ENCODE measurements around the gene CAPN8.

CAPN8 gene

GRCh38 chr1:223609977-223610376 is 55.5 kb downstream of the CAPN8 start:
- DNase-seq: no peak

DNA sequence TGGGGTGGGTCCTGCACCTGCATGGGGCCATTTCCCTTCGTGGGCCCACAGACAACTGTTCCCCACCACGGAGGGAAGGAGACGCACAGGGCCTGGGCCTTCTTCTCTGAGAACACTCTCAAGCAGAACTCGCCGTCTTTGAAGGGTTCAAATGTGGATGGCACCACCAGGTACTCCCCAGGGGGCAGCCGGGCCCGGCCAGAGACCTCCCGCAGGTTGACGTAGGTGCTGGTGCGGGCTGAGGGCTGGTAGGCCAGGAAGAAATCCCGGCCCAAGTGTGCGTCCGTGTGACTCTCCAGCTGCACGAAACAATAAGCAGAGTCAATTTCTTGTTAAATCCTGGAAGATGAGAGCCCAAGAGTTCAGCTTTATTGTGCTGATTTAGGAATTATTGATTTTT is 56.4 kb downstream of the CAPN8 start:
- no peak for DNase-seq

GRCh38 chr1:223558512-223558911 is 107.0 kb downstream of the CAPN8 start:
- DNase-seq: no peak

DNA sequence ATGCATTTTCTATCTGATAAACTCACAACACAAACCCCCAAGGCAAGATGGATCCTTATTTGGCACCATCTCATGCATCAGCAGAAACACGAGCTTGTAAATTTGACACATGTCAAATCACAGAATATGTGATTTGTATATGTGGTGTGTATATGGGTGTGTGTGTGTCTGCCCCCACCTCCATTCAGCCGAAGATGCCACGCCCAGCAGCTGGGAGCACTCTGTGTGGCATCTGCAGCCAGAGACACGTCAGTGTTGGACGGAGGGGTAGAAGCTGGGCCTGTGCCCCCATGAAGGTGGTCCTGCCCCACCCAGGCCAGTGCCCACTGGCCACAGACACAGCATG is 108.4 kb downstream of the CAPN8 start:
- DNase-seq: no peak

- no peak for DNase-seq
Observed at GRCh38 chr1:223556414-223557129, 108.9 kb downstream of the CAPN8 start.

DNA sequence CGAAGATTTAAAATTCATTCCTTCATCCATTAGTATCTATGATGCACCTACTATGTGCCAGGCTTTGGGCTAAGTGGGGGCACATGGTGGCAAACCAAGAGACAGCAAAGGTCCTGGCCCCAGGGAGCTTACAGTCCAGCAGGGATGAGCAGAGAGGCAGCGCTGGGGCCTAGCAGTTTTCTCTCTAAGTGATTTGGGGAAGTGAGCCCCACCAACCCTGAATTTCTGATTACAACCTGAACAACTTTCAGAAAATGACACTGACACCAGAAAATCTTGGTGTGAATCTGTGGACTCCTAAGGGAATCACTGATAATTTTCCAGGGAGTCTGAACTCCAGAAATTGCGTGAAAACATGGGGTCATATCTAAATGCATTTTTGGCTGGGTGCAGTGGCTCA is 111.5 kb downstream of the CAPN8 start:
- no peak for DNase-seq

DNA sequence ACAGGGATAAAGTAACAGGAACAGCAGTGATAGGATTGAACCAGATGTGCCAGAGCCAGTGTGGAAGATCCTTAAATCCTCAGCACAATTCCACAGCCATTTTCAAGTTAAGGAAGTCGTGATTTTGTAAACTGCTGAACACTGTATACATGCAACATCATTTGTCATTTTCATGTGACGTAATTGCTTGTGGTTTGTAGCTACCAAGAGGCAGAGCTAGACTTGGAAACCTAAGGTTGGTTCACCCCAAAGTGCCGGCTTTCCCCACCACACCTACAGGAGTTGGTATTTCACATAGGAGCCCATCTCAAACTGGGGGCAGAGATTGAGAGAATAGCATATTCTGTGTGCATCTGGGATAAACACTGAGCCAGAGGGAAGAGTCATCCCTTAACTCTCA is 113.9 kb downstream of the CAPN8 start:
- no peak for DNase-seq

GRCh38 chr1:223549740-223550139 is 115.8 kb downstream of the CAPN8 start:
- no peak for DNase-seq

DNA sequence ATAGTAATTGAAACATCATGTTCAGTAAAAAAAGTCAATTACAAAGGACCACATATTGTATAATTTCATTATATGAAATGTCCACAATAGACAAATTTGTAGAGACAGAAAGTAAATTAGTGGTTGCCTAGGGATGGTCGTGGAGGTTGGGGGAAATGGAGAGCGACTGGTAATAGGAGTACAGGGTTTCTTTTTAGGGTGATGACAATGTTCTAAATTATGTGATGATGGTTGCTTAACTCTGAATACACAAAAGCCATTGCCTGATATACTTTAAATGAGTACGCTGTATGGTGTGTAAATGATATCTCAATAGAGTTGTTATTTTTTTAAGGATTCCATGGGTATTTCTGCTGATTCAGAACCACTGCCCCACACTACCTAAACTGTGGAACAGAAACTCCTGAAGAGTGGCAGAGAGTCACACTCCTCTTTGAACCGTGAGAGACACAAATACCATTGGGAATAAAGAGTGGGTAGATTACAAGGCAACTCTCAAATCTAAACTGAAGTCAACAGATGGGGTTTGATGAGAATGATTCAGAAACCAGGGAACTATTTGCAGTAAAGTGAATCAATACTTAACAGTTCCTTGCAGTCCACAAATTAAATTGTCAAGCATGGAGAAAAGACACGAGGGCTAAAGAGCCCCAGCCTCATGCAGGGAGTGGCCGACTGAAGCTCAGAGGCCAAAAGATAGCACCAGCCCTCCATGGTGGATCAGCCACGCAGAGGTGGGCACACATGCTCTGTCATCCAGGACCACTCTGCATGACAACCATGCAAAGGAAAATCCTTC is 118.0 kb downstream of the CAPN8 start:
- DNase-seq: no peak

GRCh38 chr1:223545343-223545742 is 120.2 kb downstream of the CAPN8 start:
- DNase-seq: no peak

DNA sequence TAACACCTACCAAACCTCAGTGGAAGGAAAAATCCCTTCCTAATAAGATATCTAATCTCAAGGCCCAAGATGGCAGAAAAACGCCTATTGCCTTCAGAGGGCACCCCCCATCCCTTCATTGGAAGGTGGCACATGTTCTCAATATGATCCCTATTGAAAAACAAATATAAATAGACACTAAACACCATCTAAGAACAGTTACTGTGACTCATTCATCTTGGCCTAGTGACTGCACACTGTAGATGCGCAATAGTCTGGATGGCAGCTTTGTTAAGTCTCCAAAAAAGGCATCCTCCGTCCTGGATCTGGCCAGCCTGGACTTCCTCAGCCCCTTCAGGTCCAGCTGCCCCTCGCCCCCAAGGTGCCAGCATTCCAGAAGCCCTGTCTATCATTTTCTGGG is 121.9 kb downstream of the CAPN8 start:
- no peak for DNase-seq

GRCh38 chr1:223542831-223543230 is 122.7 kb downstream of the CAPN8 start:
- no peak for DNase-seq

DNA sequence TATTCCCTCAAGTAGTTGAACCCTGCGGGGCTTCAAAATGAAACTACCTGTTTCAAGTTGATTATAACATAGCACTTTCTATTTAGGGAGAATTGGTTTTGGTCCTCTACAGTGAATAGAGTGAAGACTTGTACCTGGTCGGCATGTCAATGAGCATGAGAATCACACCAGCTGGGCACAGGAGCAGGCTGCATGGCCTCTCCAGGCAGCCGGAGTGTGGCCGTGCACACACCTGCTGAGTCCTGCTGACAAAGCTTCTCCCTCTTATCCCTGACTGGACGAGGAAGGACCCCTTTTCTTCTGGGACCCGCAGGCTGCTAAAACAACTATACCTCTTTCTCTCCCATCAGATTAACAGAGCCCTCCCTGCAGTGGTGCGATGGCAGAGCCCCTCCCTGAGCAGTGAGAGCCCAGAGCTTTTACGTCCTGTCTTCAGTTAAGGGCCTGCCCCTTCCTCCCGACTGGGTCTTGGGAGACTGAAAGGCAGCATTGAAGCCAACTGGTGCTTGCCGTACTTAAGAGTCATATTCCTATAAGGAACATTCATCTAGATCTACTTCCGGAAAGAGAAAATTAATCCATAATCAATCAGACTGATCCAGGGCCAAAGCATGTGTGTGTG is 124.9 kb downstream of the CAPN8 start:
- no peak for DNase-seq

GRCh38 chr1:223539750-223540149 is 125.8 kb downstream of the CAPN8 start:
- DNase-seq: no peak

GRCh38 chr1:223538981-223539380 is 126.5 kb downstream of the CAPN8 start:
- no peak for DNase-seq

DNA sequence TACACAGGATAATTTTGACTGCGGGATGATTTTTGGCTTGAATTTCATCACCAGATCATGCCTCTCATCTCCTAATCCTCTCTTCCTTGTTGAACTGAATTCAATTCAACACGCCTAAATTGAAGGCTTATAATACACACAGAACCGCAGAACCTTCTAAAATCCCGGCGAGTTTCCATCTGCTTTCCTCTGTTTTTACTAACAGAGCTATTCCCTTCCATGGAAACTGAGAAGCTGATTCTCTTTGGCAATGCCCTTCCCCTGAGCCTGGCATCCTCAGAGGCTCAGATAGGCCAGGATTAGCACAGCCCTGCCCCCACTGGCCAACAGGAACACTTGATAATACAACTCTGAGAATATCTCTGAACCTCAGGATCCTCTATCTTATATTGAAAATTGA is 130.2 kb downstream of the CAPN8 start:
- no peak for DNase-seq

DNA sequence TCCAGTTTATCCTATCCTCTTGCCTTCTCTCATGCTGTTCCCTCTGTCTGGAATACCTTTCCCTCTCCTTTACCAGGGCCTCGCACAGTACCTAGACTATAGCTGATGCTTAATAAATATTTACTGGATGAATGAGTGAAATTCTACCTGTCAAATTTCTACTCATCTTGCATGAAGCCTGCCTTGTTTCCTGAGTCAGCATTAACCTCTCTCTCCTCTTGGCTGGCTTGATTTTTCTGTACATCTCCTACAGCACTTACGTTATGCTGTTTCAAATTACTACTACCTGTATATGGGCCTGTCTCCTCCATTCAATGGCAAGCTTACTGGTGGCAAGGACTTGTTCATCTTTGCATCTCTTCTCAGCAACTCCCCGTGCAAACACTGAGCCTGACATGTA is 130.8 kb downstream of the CAPN8 start:
- DNase-seq: no peak

DNA sequence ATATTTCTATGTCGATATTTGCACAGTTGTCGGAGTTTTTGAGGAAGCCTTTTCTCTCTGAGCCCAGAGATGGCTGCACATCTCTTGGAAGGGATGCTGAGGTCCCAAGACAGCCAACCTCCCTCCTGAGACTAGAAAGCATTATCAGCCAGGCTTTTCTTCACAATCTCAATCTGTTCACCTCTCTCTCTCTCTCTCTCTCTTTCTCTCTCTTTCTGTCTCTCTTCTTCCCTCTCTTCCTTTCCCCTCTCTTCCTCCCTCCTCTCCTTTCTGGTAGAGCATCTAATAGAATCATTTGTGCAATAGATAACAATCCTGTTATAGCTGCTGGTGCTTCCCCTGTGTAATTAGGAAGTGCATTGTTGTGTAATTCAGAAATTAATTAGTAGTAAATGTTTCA is 131.8 kb downstream of the CAPN8 start:
- no peak for DNase-seq

DNA sequence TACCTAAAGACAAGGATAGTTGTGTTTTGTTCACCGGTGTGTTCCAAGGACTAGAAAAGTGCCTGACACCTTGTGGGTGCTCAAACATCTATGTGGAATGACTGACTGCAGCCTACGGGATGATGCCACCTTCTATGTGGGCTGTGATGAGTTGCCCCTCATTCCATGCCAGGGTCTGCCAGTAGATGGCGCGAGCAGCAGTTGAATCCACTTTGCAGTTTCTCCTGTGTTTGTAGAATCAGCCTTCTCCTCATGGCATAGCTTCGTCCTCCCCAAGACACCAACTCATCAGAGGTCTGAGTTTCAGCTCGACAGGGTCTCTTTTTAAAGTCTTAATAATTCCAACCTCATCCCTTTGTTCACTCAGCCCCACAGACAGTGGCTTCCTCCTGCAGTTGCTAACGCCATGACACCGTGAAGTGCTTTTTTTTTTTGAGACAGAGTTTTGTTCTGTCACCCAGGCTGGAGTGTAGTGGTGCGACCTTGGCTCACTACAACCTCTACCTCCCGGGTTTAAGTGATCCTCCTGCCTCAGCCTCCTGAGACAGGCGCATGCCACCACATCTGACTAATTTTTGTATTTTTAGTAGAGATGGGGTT is 133.7 kb downstream of the CAPN8 start:
- no peak for DNase-seq

DNA sequence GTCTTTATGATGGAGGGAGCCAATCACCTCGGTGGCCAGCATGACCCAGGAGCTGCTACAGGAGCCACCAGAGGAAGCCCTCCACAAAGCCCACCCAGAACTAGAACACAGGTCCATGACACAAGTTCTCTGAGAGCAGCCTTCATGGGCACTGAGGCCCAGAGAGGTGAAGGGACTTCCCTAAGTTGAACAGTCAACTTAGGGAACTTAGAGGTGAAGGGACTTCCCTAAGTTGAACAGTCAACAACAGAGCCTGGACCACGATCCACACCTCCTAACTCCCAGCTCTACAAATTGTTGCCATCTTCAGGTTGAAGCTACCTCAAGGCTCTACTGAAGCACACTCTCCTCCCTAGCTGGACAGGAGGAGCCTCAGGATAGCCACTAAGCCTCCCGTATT is 139.5 kb downstream of the CAPN8 start:
- no peak for DNase-seq

GRCh38 chr1:223525546-223525945 is 140.0 kb downstream of the CAPN8 start:
- DNase-seq: no peak

DNA sequence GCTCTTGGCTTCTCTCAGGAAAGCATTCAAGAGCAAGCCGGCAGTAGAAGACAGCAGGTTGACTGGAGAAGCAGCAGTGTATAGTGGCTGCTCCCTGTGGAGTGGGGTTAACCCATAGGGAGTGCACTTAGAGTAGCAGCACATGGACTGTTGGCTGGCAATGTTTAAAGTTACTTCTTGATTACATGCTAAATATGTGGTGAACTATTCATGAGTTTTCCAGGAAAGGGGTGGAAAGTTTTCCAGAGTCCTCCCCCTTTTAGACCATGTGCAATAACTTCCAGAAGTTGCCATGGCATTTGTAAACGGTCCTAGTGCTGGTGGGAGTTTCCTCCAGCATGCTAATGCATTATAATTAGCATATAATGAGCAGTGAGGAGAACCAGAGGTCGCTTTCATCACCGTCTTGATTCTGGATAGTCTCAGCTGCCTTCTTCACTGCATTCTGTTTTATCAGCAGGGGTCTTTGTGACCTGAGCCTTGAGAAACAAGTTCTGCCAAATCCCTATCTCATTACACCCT is 140.5 kb downstream of the CAPN8 start:
- no peak for DNase-seq

DNA sequence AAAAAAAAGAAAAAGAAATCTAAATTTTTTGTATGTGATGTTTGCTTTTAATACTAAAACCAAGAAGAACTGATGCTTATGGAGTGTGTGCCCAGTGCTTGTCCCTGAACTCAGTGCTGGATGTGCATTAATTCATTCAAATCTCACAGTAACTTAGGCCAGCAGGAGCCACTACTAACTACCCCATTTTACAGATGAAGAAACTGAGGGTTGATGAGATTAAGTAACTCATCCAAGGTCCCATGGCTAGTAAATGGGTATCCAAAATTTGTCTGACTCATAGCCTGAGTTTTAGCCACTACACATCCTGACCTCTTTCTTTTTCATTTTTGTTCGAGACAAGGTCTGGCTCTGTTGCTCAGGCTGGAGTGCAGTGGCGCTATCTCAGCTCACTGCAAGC is 144.4 kb downstream of the CAPN8 start:
- DNase-seq: no peak

DNA sequence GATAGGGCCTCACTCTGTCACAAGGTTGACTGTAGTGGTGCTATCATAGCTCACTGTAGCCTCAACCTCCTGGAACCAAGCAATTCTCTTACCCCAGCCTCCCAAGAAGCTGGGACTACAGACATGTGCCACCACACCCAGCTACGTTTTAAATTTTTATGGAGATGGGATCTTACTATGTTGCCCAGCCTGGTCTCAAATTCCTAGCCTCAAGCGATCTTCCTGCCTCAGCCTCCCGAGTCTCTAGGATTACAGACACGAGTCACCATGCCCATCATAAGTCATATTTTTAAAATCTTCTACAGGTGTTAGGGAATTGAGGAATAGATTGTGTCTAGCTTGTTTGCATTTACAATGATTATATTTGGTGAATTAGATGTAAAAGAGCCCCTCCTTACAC is 145.3 kb downstream of the CAPN8 start:
- DNase-seq: no peak
